ENCODE measurements around the gene LGALS9.
"Not testable (repeated sequence)": the region's sequence is repeated elsewhere in the genome, so short reads cannot be mapped to it uniquely, and the experiment has no call there.

Gene LGALS9

GRCh38 chr17:27654654-27655524 lies 23.9 kb downstream of the LGALS9 start:
- peak; percentile 74 to 86 (median 82) for DNase-seq

- DNase-seq = not testable (repeated sequence)
Observed at GRCh38 chr17:27655525-27656111, 24.6 kb downstream of the LGALS9 start.

DNA sequence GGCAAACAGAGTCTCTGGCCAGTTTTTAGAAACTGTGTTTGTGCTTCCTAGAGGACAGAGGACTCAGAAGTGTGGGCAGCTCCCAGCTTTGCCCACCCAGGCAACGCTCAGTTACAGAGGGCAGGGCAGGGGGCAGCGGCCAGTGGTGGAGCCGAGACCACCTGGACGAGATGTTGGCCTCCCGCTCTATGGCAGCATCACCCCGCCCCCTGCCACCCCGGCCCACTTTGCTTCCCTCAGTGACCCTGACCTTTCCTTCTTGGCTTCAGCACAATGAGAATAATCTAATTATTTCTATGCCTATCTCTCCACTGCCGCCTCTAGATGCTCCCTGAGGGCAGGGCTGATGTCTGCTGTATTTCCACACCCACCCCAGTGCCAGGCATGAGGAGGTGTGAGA lies 25.6 kb downstream of the LGALS9 start:
- not testable (repeated sequence) for DNase-seq

DNA sequence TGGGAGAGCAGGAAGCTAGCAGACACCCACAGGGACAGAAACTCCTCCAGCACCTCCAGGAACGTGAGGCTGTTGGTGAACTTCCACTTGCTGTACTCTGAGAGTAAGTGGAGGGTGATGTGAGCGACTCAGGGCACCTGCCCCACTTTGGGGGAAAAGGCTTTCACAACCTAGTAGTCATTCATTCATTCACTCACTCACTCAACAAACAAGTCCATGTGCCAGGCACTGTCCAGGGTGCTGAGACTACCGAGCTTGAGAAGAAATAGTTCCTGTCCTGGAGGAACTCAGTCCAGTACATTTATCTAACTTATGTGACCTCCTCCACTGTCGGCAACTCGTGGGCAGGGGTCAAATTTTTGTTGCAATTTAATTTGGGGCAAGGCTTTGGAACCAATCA lies 26.6 kb downstream of the LGALS9 start:
- DNase-seq = peak in 3 of 4 experiments; percentile 26 to 66 (median 40)

GRCh38 chr17:27659683-27660082 lies 28.7 kb downstream of the LGALS9 start:
- no peak for DNase-seq

- DNase-seq = no peak
Observed at GRCh38 chr17:27660436-27660835, 29.4 kb downstream of the LGALS9 start.

DNA sequence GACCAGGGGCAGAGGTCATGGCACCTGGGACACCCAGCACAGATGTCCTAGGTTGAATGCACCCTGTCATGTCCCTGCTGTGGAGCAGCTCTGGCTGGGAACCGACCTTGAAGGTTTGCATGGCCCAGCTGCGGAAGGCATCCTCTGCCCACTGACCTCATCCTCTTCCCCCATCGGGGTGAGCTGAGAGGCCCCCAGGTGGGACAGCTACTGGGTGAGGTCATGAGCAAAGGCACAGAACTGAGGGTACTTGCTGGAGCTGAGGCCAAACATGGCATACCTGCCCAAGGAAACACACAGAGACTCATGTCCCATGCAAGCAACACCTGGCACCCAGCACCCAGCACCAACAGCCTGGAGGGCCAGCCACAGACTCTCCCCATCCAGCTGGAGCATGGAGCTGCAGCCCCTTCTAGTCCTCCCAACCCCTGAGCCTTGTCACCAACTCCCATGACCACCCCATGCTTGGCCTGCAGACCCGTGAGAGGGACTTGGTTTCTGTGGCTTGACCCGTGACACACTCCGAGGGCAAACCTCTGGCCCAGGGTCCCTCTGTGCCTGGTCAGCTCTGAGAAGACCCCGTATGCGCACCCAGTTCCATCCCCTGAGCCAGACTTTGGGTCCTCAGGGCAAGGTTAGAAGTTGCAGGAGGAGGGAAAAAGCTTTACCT lies 33.1 kb downstream of the LGALS9 start:
- no peak for DNase-seq

GRCh38 chr17:27664606-27664965 lies 33.6 kb downstream of the LGALS9 start:
- DNase-seq = no peak

DNA sequence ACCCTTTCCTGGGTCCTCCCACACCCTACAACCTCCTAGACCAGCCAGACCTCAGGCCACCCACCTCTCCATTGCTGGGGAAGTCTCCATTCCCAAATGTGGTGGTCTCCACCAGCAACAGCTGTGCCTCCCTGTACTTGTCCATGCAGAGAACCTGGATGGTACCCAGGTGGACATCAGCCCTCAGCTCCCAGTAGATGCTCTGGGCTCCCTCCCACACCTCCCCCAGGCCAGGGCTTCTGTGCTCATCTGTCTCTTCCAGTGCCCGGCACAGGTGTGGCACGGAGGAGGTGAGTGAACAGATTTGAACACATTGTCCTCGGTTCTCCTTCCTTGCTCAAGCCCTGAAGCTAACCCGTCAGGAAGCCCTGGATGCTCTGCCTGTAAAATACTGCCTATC lies 34.6 kb downstream of the LGALS9 start:
- DNase-seq = no peak

- DNase-seq = not testable (repeated sequence)
Observed at GRCh38 chr17:27666270-27666669, 35.3 kb downstream of the LGALS9 start.

DNA sequence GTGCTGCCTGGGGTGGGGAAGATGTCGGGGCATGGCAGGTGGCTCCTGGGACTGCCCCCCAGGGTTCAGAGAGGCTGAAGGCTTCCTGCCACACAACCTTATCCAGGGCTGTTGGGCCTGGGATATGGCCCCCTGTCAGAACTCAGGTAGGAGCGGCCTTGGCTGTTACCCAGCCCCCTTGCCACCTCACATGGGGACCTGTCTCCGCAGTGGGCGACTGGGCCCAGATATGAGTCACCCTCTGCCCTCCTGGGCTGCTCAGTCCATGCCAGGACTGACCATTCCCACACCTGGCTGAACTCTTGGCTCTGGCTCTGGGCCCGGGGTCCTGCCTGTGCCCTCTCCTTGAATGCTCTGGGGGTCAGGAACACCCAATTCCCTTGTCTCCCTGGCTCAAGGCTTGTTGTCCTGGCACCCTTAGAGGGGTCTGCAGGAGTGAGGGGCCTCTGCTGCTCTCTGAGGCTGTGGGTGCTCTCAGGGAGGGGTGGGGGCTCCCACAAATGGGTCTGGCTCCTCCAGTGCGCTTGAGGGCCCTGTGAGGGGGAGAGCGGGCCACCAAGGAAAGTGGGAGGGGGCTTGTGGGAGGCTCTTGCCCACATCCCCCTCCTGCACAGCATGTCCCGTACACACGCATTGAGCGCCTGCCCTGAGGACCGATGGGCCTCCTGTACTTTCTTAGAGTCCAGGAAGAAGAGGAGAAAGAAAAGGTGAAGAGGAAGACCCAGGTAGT lies 36.0 kb downstream of the LGALS9 start:
- DNase-seq = no peak

- no peak for DNase-seq
Observed at GRCh38 chr17:27667656-27668487, 36.9 kb downstream of the LGALS9 start.

DNA sequence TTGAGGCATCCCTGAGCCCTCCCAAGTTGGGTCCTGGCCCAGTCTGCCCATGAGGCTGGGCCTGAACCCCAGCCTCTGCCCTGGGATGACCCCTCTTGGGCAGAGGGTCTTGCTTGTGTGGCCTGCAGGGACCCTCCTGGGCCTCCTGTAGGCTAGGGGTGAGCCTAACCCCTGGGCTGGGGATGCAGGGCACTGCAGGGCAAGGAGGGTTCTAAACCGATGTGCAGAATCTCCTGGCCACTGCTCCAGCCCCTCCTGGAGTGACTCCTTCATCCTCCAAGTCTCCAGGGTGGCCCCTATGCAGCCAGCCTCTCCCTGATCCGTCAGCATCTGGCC lies 37.5 kb downstream of the LGALS9 start:
- DNase-seq = no peak

- no peak for DNase-seq
Observed at GRCh38 chr17:27669136-27669535, 38.1 kb downstream of the LGALS9 start.

GRCh38 chr17:27669850-27670249 lies 38.9 kb downstream of the LGALS9 start:
- DNase-seq = no peak

DNA sequence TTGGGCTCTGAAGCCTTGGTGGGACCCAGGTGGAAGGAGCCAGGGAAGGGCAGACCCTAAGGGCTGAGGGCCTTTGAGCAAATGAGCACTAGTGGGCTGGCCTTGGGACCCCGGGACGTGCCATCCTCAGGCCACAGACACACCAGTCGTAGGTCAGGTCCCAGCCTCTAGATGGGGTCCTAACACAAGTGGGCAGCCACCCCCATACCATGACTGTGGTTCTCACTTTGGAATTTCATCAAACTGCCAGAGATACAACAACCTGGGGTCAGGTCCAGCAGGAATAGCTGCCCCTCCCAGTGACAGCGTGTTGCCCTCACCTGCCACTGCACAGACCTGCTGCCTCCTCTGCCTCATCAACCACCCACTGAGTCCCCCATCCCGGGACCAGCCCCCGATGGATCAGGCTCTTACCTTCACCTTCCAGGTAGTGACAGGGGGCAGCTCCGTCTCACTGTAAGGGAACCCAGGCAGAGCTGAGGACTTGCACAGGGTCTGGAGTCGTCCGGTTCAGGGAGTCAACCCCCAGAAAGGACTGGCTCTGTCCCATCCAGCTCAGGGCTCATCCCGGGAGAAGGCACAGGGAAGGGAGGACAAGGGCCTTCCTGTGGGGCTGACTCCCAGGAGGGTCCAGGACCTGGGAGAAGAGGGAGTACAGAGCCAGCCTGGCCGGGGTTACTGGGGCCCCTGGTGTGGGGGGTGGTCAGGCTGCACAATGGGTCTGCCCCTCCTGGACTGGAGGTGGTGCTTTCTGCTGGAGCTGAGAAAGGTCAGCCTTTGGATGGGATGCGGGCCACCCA lies 40.0 kb downstream of the LGALS9 start:
- DNase-seq = no peak

GRCh38 chr17:27671591-27671910 lies 40.6 kb downstream of the LGALS9 start:
- no peak for DNase-seq

DNA sequence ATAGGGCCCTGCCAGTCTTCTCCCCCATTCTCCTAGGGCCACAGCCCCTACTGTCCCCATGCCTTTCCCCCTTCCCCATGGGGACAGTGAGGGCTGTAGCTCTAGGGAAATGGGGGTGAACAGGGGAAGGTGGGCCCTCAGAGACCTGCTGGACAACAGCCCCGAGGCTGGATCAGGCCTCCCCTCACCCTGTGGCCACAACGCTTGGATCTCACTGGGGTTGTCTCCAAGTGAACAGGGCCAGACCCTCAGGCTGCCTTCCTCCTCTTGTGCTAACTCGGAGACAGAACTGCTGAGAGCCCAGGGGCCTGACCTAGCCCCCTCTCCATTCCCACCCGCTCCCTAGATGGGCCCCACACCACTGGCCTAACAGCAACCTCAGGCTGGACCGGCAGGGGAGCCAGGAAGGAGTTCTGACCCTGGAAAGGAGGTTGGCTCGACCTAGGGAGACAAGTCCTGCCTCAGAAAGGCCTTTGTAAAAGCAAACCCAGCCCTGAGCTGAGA lies 41.0 kb downstream of the LGALS9 start:
- DNase-seq = not testable (repeated sequence)

DNA sequence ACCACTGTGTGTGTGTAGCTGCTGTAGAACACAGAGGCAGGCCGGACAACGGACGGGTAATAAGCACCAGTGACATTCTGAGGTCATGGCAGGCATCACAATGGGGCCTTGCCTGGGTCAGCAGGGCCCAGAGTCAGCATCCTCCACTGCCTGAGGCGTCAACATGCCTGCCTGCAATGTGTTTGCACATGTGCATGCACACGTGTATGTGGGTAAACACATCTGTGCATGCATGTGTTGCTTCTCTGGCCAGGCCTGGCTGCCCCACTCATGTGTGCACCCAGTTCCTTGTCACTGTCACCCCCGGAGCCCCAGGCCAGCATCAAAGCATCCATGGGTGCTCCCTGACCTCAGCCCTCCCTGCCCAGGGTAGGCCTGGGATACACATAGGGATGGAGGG lies 43.3 kb downstream of the LGALS9 start:
- no peak for DNase-seq

GRCh38 chr17:27677191-27677590 lies 46.2 kb downstream of the LGALS9 start:
- DNase-seq = no peak

- not testable (repeated sequence) for DNase-seq
Observed at GRCh38 chr17:27686322-27686721, 55.3 kb downstream of the LGALS9 start.

Measured in suppressor macrophage (primary cell).